Cardiac muscle cell (in vitro differentiated cells and primary cell): ENCODE data around the gene CA7. TPM values are rescaled to one million over a fixed set of nuclear protein-coding genes. Genes with fewer than 3 reads are reported as not detected.

Source experiments
- DNase-seq, 2 donors: peaks; one replicate each; pipeline versions ENCODE4 v3.0.0 to v3.0.0-alpha.2; 2010 to 2017; ENCODE audit warnings: low read depth in 1 of 2, low spot score in 1 of 2
- H3K27ac ChIP-seq: fragments of 200-600 bp; sonication (generic); 2 replicates; pipeline ENCODE4 v1.5.1; 2016
- H3K27me3 ChIP-seq: fragments of 200-600 bp; sonication (generic); 2 replicates; pipeline ENCODE4 v1.6.0; 2016; ENCODE audit warnings: control low read depth
- H3K36me3 ChIP-seq: fragments of 200-600 bp; sonication (generic); 2 replicates; pipeline ENCODE4 v1.5.1; 2016; ENCODE audit warnings: control low read depth
- H3K4me1 ChIP-seq: fragments of 200-600 bp; sonication (generic); 2 replicates; pipeline ENCODE4 v1.8.1; 2017; ENCODE audit warnings: low read depth, mild to moderate bottlenecking, mixed run types
- H3K4me3 ChIP-seq: fragments of 200-600 bp; sonication (generic); 2 replicates; pipeline ENCODE4 v1.5.1; 2016; ENCODE audit warnings: mild to moderate bottlenecking
- H3K9me3 ChIP-seq: fragments of 200-600 bp; sonication (generic); 2 replicates; pipeline ENCODE4 v1.5.1; 2017; ENCODE audit warnings: low read depth, mild to moderate bottlenecking, control low read depth
- CTCF ChIP-seq: IDR thresholded peaks from 2 replicates; pipeline ENCODE4 v1.5.1; 2012; ENCODE audit warnings: low read depth, mild to moderate bottlenecking, low read length
- polyA plus RNA-seq: library from polyadenylated mRNA; unstranded; fragments of >200 nt; fragmentation: Nextera tagmentation; extraction: Ambion mirVana; gene quantifications from 2 replicates; pipeline ENCODE4 v1.2.1, GENCODE V29; 2016
- total RNA-seq: library from RNA; depleted of rRNA; stranded (reverse); fragments of >200 nt; gene quantifications from 2 replicates; pipeline ENCODE4 v1.2.3, GENCODE V29; 2016

CA7 gene
- total and polyA plus RNA-seq, 2 experiments from 2014 or later, result 0.27 to 1.2 TPM

GRCh38 chr16:66849549-66849948 is 5.3 kb downstream of the CA7 start:
- no peak for DNase-seq

GRCh38 chr16:66850115-66850815 is 6.1 kb downstream of the CA7 start:
- Histone ChIP-seq H3K36me3 (no peaks in the 10 kb centered on the region), H3K4me3 (no peak overlapping the region), H3K27me3 (peaks cover 29% of the 10 kb centered on the region), H3K4me1 (peaks cover 6% of the 10 kb centered on the region), H3K27ac (no peak overlapping the region), H3K9me3 (no peaks in the 10 kb centered on the region)
- no peak for TF ChIP-seq CTCF
- DNase-seq, result no peak

More at GRCh38 chr16:66849549-66849948, 5.3 kb downstream of the CA7 start:
- Histone ChIP-seq H3K9me3 (no peaks in the 10 kb centered on the region), H3K27me3 (peaks cover 36% of the 10 kb centered on the region), H3K36me3 (no peaks in the 10 kb centered on the region), H3K4me3 (no peak overlapping the region), H3K4me1 (peaks cover 6% of the 10 kb centered on the region), H3K27ac (no peak overlapping the region)
- TF ChIP-seq CTCF, result no peak

GRCh38 chr16:66851166-66851964 is 7.2 kb downstream of the CA7 start:
- DNase-seq, result no peak
- Histone ChIP-seq H3K27ac (no peak overlapping the region), H3K27me3 (peaks cover 18% of the 10 kb centered on the region), H3K4me3 (no peak overlapping the region), H3K9me3 (no peaks in the 10 kb centered on the region), H3K36me3 (no peaks in the 10 kb centered on the region), H3K4me1 (no peaks in the 10 kb centered on the region)
- no peak for TF ChIP-seq CTCF

- H3K4me3 ChIP-seq, result no peak overlapping the region
- H3K36me3 ChIP-seq, result no peaks in the 10 kb centered on the region
- no peak overlapping the region for H3K27ac ChIP-seq
- H3K4me1 ChIP-seq, result peaks cover 12% of the 10 kb centered on the region
- no peaks in the 10 kb centered on the region for H3K9me3 ChIP-seq
- TF ChIP-seq CTCF, result no peak
- H3K27me3 ChIP-seq, result no peaks in the 10 kb centered on the region
- DNase-seq, result no peak
Measured at GRCh38 chr16:66853261-66854139, 9.3 kb downstream of the CA7 start.

- Histone ChIP-seq H3K27ac (no peak overlapping the region), H3K9me3 (no peaks in the 10 kb centered on the region), H3K4me1 (peaks cover 12% of the 10 kb centered on the region), H3K4me3 (no peak overlapping the region), H3K36me3 (no peaks in the 10 kb centered on the region), H3K27me3 (no peaks in the 10 kb centered on the region)
- DNase-seq, result no peak
- no peak for TF ChIP-seq CTCF
Measured at GRCh38 chr16:66856184-66856730, 12.0 kb downstream of the CA7 start.
